PFSK-1 (cell line): ENCODE measurements around the gene OSBPL6.

Source experiments
- POLR2AphosphoS5 ChIP-seq: IDR thresholded peaks from 2 replicates; pipeline ENCODE4 v1.6.1; 2012; ENCODE audit warnings: low read depth, mild to moderate bottlenecking, control low read depth, low read length, moderate library complexity
- REST ChIP-seq, 2 experiments: IDR thresholded peaks; 2 replicates each; pipeline versions ENCODE4 v1.6.1 to v1.8.0; 2011 to 2012; ENCODE audit warnings: low read depth in 2 of 2, low read length in 2 of 2, control low read depth in 1 of 2, inconsistent platforms in 1 of 2, mild to moderate bottlenecking in 1 of 2, moderate library complexity in 1 of 2; ENCODE audit not compliant: insufficient read depth in 1 of 2
- SIN3A ChIP-seq: IDR thresholded peaks from 2 replicates; pipeline ENCODE4 v1.6.1; 2012; ENCODE audit warnings: mild to moderate bottlenecking, low read length, moderate library complexity, borderline replicate concordance; ENCODE audit not compliant: insufficient read depth

- no peak for TF ChIP-seq POLR2AphosphoS5
- no peak for TF ChIP-seq REST (IDR thresholded peaks at IDR 0.05; ENCODE audit: insufficient read depth in 1 of 2, low read depth in 2 of 2, low read length in 2 of 2)
- no peak for TF ChIP-seq SIN3A
Observed at GRCh38 chr2:178324077-178324476, 129.8 kb downstream of the OSBPL6 start.
